ENCODE results near the gene ARL2BP.

The ARL2BP gene

DNA sequence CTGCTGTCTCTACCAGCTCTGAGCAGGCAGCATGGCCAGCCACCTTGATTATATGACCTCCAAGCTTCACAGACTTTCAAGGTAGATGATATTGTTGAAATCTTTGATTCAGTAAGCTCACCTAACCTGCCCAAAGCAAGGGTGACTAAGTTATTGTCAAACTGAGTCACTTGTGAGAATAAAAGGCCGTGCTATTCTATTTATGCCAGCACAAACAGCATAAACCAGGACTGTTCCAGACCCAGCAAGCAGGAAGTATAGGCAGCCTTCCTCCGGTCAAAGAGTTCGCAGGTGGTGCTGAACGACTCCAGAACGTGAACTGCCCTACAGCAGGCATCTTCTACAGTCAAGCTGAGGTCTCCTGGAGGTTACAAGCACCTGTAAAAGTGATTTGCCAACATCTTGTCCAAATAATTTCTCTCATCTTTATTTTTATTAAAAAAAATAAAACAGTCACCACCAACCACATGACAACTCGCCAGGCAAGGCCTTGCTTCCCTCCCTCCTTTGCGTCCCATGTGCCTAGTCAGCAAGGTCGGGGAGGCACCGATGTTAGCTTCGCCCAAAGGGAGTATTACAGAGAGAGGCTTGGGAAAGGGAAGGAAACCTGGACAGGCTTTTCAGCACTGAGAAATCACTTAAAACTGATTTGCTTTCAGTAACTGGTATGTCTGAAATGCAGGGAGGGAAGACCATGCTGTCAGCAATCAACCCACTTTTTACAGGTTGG lies 10.8 kb downstream of the ARL2BP start:
- TF ChIP-seq ZBTB7A (IDR thresholded peaks at IDR 0.05; ENCODE audit: low read depth) (no peak), RAD21 (IDR thresholded peaks at IDR 0.05; ENCODE audit: low read depth) (no peak), YY1 (IDR thresholded peaks at IDR 0.05; ENCODE audit: low read depth) (no peak), CREB1 (IDR thresholded peaks at IDR 0.05; ENCODE audit: low read depth) (no peak), FOXM1 (IDR thresholded peaks at IDR 0.05; ENCODE audit: borderline replicate concordance, low read depth) (no peak), USF1 (IDR thresholded peaks at IDR 0.05) (no peak), TAF1 (IDR thresholded peaks at IDR 0.05; ENCODE audit: low read depth) (no peak), TEAD4 (IDR thresholded peaks at IDR 0.05) (no peak), NFIC (IDR thresholded peaks at IDR 0.05) (no peak), EP300 (IDR thresholded peaks at IDR 0.05; ENCODE audit: borderline replicate concordance) (no peak), TCF12 (IDR thresholded peaks at IDR 0.05; ENCODE audit: low read depth) (no peak), REST (IDR thresholded peaks at IDR 0.05; ENCODE audit: low read depth) (no peak), CEBPB (IDR thresholded peaks at IDR 0.05) (no peak), EGR1 (IDR thresholded peaks at IDR 0.05) (no peak)
- TF ChIP-seq, protein P1, sequence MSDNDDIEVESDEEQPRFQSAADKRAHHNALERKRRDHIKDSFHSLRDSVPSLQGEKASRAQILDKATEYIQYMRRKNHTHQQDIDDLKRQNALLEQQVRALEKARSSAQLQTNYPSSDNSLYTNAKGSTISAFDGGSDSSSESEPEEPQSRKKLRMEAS (IDR thresholded peaks at IDR 0.05): no peak

- TF ChIP-seq REST (IDR thresholded peaks at IDR 0.05; ENCODE audit: low read depth) (no peak), TEAD4 (IDR thresholded peaks at IDR 0.05) (no peak), FOXM1 (IDR thresholded peaks at IDR 0.05; ENCODE audit: borderline replicate concordance, low read depth) (no peak), EP300 (IDR thresholded peaks at IDR 0.05; ENCODE audit: borderline replicate concordance) (no peak), ZBTB7A (IDR thresholded peaks at IDR 0.05; ENCODE audit: low read depth) (no peak), CREB1 (IDR thresholded peaks at IDR 0.05; ENCODE audit: low read depth) (no peak), NFIC (IDR thresholded peaks at IDR 0.05) (no peak), TAF1 (IDR thresholded peaks at IDR 0.05; ENCODE audit: low read depth) (no peak), USF1 (IDR thresholded peaks at IDR 0.05) (no peak), YY1 (IDR thresholded peaks at IDR 0.05; ENCODE audit: low read depth) (no peak), EGR1 (IDR thresholded peaks at IDR 0.05) (no peak), CEBPB (IDR thresholded peaks at IDR 0.05) (no peak), TCF12 (IDR thresholded peaks at IDR 0.05; ENCODE audit: low read depth) (no peak), RAD21 (IDR thresholded peaks at IDR 0.05; ENCODE audit: low read depth) (no peak)
- TF ChIP-seq, protein P1 (IDR thresholded peaks at IDR 0.05): no peak
Observed at GRCh38 chr16:57256601-57257395, 11.7 kb downstream of the ARL2BP start.

GRCh38 chr16:57257455-57258070 lies 12.5 kb downstream of the ARL2BP start:
- TF ChIP-seq CEBPB (IDR thresholded peaks at IDR 0.05): no peak
- TF ChIP-seq RAD21 (IDR thresholded peaks at IDR 0.05; ENCODE audit: low read depth): no peak
- no peak for TF ChIP-seq TAF1 (IDR thresholded peaks at IDR 0.05; ENCODE audit: low read depth)
- TF ChIP-seq YY1 (IDR thresholded peaks at IDR 0.05; ENCODE audit: low read depth): no peak
- no peak for TF ChIP-seq FOXM1 (IDR thresholded peaks at IDR 0.05; ENCODE audit: borderline replicate concordance, low read depth)
- TF ChIP-seq REST (IDR thresholded peaks at IDR 0.05; ENCODE audit: low read depth): no peak

Measured in Ishikawa (cell line).